ENCODE results near the gene UPB1. TPM values are rescaled to one million over a fixed set of nuclear protein-coding genes. Genes with fewer than 3 reads are reported as not detected.

UPB1 gene
- total RNA-seq, 3 donors from 2014 or later (not counting 1 experiment from before 2014, with no cell fraction given) = 0.33 to 1.6 (median 0.50) TPM

- Mint-ChIP-seq H3K36me3 (no peaks in the 10 kb centered on the region), H3K27ac (no peak overlapping the region), H3K4me1 (peaks cover 17 to 27% of the 10 kb centered on the region in 2 donors), H3K4me3 (no peak overlapping the region), H3K27me3 (ENCODE audit: low read depth in 2 of 2) (no peaks in the 10 kb centered on the region), H3K9me3 (no peaks in the 10 kb centered on the region)
- intact Hi-C loops (cut with micrococcal nuclease) = no loop called here
- 22% methylated on average over 3 of the region's 3 CpGs for whole genome bisulfite sequencing (ENCODE audit: insufficient coverage)
- ATAC-seq (peak; percentile 46 to 65 (median 60)), DNase-seq (no peak)
- H3K4me1 ChIP-seq (ENCODE audit: control insufficient read depth, insufficient read depth, low read length) = peaks cover 22% of the 10 kb centered on the region
- no peak overlapping the region for H3K27ac ChIP-seq (ENCODE audit: low read length)
- no peaks in the 10 kb centered on the region for H3K9me3 ChIP-seq (ENCODE audit: control insufficient read depth, insufficient read depth, low read length)
- no peak overlapping the region for H3K4me3 ChIP-seq (ENCODE audit: low read length)
- TF ChIP-seq CTCF (IDR thresholded peaks at IDR 0.05) = no peak
- no peaks in the 10 kb centered on the region for H3K27me3 ChIP-seq (ENCODE audit: control insufficient read depth, insufficient read depth, low read length)
- H3K36me3 ChIP-seq (ENCODE audit: control insufficient read depth, insufficient read depth, low read length) = no peaks in the 10 kb centered on the region
Measured at GRCh38 chr22:24516301-24516737, 21.2 kb downstream of the UPB1 start.

- no peak overlapping the region for H3K4me3 Mint-ChIP-seq
- H3K36me3 Mint-ChIP-seq = no peaks in the 10 kb centered on the region
Measured at GRCh38 chr22:24517446-24517845, 22.3 kb downstream of the UPB1 start.

GRCh38 chr22:24518228-24518627, 23.1 kb downstream of the UPB1 start:
- no peaks in the 10 kb centered on the region for H3K27me3 Mint-ChIP-seq (ENCODE audit: low read depth in 2 of 2)
- no peak overlapping the region for H3K4me3 ChIP-seq (ENCODE audit: low read length)
- no peak overlapping the region for H3K27ac ChIP-seq (ENCODE audit: low read length)
- TF ChIP-seq CTCF (IDR thresholded peaks at IDR 0.05) = no peak
- H3K36me3 Mint-ChIP-seq = no peaks in the 10 kb centered on the region
- H3K4me1 Mint-ChIP-seq = peaks cover 5 to 16% of the 10 kb centered on the region in 2 donors
- no peaks in the 10 kb centered on the region for H3K9me3 Mint-ChIP-seq
- ATAC-seq (no peak), DNase-seq (no peak)
- H3K9me3 ChIP-seq (ENCODE audit: control insufficient read depth, insufficient read depth, low read length) = no peaks in the 10 kb centered on the region
- peaks cover 12% of the 10 kb centered on the region for H3K4me1 ChIP-seq (ENCODE audit: control insufficient read depth, insufficient read depth, low read length)
- H3K27ac Mint-ChIP-seq = no peak overlapping the region
- intact Hi-C loops (cut with micrococcal nuclease) = no loop called here
- no peak overlapping the region for H3K4me3 Mint-ChIP-seq
- no peaks in the 10 kb centered on the region for H3K36me3 ChIP-seq (ENCODE audit: control insufficient read depth, insufficient read depth, low read length)
- no peaks in the 10 kb centered on the region for H3K27me3 ChIP-seq (ENCODE audit: control insufficient read depth, insufficient read depth, low read length)
- 80% methylated on average over 2 of the region's 3 CpGs for WGBS (ENCODE audit: insufficient coverage)

More at GRCh38 chr22:24517446-24517845, 22.3 kb downstream of the UPB1 start:
- H3K9me3 Mint-ChIP-seq = no peaks in the 10 kb centered on the region
- no peaks in the 10 kb centered on the region for H3K36me3 ChIP-seq (ENCODE audit: control insufficient read depth, insufficient read depth, low read length)
- DNase-seq (no peak), ATAC-seq (no peak)
- no peaks in the 10 kb centered on the region for H3K9me3 ChIP-seq (ENCODE audit: control insufficient read depth, insufficient read depth, low read length)
- H3K27ac Mint-ChIP-seq = no peak overlapping the region
- TF ChIP-seq CTCF (IDR thresholded peaks at IDR 0.05) = no peak
- peaks cover 15% of the 10 kb centered on the region for H3K4me1 ChIP-seq (ENCODE audit: control insufficient read depth, insufficient read depth, low read length)
- no peaks in the 10 kb centered on the region for H3K27me3 ChIP-seq (ENCODE audit: control insufficient read depth, insufficient read depth, low read length)
- H3K27ac ChIP-seq (ENCODE audit: low read length) = no peak overlapping the region
- 89% methylated on average over 2 of the region's 2 CpGs for WGBS (ENCODE audit: insufficient coverage)
- intact Hi-C loops (cut with micrococcal nuclease) = no loop called here
- peaks cover 12 to 22% of the 10 kb centered on the region in 2 donors for H3K4me1 Mint-ChIP-seq
- no peak overlapping the region for H3K4me3 ChIP-seq (ENCODE audit: low read length)
- H3K27me3 Mint-ChIP-seq (ENCODE audit: low read depth in 2 of 2) = no peaks in the 10 kb centered on the region
